Measurements from ENCODE around the gene TBX2. TPM values are rescaled to one million over a fixed set of nuclear protein-coding genes. Genes with fewer than 3 reads are reported as not detected.
A peak's percentile ranks its signal among the peaks of the same experiment; 100 is the strongest.

TBX2 gene
- total and polyA plus RNA-seq, 2 of the 13 experiments (the other 11 are each of a cell fraction or from before 2014, with no cell fraction given) = 2.8 to 15.3 TPM

DNA sequence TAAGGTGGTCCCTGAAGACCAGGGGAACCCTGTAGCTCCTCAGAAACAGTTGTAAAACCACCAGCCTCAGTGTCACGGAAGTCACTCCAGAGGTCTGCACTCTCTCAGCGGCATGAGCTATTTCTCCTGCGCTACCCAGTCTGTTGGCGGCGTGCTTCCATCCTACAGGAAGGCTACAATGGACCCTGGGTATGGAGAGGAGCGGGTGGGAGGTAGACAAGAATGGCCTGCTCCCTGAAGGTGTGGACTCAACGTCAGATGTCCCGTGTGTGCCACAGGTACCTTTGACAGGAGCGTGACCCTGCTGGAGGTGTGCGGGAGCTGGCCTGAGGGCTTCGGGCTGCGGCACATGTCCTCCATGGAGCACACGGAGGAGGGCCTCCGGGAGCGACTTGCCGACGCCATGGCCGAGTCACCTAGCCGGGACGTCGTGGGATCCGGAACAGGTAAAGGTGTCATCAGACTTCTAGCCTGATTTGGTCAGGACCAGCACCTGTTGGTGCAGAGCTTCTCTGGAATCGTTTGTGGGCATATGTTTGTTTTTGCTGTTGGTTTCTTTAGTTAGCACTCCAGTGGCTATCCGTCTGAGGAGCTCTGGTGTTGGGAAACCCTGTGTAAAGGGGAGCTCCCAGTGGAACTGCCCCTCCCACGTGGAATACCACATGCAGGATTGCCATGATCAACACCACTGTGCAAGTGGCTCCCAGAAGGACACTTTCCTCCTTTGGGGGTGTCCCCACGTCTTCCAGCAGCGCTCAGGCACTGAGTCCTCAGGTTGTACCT lies 31.4 kb upstream of the TBX2 start (continued):
- TF ChIP-seq ZNF775 (CRISPR knock-in tag; IDR thresholded peaks at IDR 0.05; ENCODE audit: borderline replicate concordance) (no peak), NPAS2 (CRISPR knock-in tag; IDR thresholded peaks at IDR 0.05; ENCODE audit: borderline replicate concordance) (no peak), PAWR (CRISPR knock-in tag; IDR thresholded peaks at IDR 0.05; ENCODE audit: borderline replicate concordance) (no peak), KDM3A (CRISPR knock-in tag; IDR thresholded peaks at IDR 0.05; ENCODE audit: low read depth) (peak; percentile 38; the same call in 1 of the 2 replicates), MATR3 (CRISPR knock-in tag; IDR thresholded peaks at IDR 0.05) (no peak), ZMYM4 (CRISPR knock-in tag; IDR thresholded peaks at IDR 0.05) (peak; percentile 24; the same call in 1 of the 2 replicates), ZNF333 (CRISPR knock-in tag; IDR thresholded peaks at IDR 0.05; ENCODE audit: borderline replicate concordance) (no peak), FOXK2 (IDR thresholded peaks at IDR 0.05) (no peak), ARID2 (CRISPR knock-in tag; IDR thresholded peaks at IDR 0.05; ENCODE audit: borderline replicate concordance) (no peak), HHEX (CRISPR knock-in tag; IDR thresholded peaks at IDR 0.05) (no peak), ZNF3 (CRISPR knock-in tag; IDR thresholded peaks at IDR 0.05) (no peak), RNF2 (conservative IDR thresholded peaks at IDR 0.05; ENCODE audit: low read depth) (no peak), TBL1XR1 (IDR thresholded peaks at IDR 0.05; ENCODE audit: borderline replicate concordance, low read length, partially characterized antibody) (no peak), ZNF782 (CRISPR knock-in tag; IDR thresholded peaks at IDR 0.05; ENCODE audit: borderline replicate concordance) (no peak), CHD2 (IDR thresholded peaks at IDR 0.05; ENCODE audit: low read depth, low read length) (no peak), ZNF264 (CRISPR knock-in tag; IDR thresholded peaks at IDR 0.05) (no peak), RXRA (CRISPR knock-in tag; IDR thresholded peaks at IDR 0.05) (no peak), CREM (IDR thresholded peaks at IDR 0.05) (no peak), CREM (CRISPR knock-in tag; IDR thresholded peaks at IDR 0.05) (no peak), SMYD3 (CRISPR knock-in tag; IDR thresholded peaks at IDR 0.05) (no peak), KLF12 (CRISPR knock-in tag; IDR thresholded peaks at IDR 0.05; ENCODE audit: borderline replicate concordance) (no peak), NFIC (IDR thresholded peaks at IDR 0.05; ENCODE audit: low read length) (no peak)
- TF ChIP-seq, protein P1, sequence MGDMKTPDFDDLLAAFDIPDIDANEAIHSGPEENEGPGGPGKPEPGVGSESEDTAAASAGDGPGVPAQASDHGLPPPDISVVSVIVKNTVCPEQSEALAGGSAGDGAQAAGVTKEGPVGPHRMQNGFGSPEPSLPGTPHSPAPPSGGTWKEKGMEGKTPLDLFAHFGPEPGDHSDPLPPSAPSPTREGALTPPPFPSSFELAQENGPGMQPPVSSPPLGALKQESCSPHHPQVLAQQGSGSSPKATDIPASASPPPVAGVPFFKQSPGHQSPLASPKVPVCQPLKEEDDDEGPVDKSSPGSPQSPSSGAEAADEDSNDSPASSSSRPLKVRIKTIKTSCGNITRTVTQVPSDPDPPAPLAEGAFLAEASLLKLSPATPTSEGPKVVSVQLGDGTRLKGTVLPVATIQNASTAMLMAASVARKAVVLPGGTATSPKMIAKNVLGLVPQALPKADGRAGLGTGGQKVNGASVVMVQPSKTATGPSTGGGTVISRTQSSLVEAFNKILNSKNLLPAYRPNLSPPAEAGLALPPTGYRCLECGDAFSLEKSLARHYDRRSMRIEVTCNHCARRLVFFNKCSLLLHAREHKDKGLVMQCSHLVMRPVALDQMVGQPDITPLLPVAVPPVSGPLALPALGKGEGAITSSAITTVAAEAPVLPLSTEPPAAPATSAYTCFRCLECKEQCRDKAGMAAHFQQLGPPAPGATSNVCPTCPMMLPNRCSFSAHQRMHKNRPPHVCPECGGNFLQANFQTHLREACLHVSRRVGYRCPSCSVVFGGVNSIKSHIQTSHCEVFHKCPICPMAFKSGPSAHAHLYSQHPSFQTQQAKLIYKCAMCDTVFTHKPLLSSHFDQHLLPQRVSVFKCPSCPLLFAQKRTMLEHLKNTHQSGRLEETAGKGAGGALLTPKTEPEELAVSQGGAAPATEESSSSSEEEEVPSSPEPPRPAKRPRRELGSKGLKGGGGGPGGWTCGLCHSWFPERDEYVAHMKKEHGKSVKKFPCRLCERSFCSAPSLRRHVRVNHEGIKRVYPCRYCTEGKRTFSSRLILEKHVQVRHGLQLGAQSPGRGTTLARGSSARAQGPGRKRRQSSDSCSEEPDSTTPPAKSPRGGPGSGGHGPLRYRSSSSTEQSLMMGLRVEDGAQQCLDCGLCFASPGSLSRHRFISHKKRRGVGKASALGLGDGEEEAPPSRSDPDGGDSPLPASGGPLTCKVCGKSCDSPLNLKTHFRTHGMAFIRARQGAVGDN (CRISPR knock-in tag; IDR thresholded peaks at IDR 0.05) = peak; percentile 69
- TF ChIP-seq, protein P2, sequence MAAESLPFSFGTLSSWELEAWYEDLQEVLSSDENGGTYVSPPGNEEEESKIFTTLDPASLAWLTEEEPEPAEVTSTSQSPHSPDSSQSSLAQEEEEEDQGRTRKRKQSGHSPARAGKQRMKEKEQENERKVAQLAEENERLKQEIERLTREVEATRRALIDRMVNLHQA (CRISPR knock-in tag; IDR thresholded peaks at IDR 0.05) = no peak
- TF ChIP-seq, protein P3, sequence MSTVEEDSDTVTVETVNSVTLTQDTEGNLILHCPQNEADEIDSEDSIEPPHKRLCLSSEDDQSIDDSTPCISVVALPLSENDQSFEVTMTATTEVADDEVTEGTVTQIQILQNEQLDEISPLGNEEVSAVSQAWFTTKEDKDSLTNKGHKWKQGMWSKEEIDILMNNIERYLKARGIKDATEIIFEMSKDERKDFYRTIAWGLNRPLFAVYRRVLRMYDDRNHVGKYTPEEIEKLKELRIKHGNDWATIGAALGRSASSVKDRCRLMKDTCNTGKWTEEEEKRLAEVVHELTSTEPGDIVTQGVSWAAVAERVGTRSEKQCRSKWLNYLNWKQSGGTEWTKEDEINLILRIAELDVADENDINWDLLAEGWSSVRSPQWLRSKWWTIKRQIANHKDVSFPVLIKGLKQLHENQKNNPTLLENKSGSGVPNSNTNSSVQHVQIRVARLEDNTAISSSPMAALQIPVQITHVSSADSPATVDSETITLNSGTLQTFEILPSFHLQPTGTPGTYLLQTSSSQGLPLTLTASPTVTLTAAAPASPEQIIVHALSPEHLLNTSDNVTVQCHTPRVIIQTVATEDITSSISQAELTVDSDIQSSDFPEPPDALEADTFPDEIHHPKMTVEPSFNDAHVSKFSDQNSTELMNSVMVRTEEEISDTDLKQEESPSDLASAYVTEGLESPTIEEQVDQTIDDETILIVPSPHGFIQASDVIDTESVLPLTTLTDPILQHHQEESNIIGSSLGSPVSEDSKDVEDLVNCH (CRISPR knock-in tag; IDR thresholded peaks at IDR 0.05) = 0 out of 2 replicates have a peak, but pooled peaks have one; percentile 39
- TF ChIP-seq, protein P4, sequence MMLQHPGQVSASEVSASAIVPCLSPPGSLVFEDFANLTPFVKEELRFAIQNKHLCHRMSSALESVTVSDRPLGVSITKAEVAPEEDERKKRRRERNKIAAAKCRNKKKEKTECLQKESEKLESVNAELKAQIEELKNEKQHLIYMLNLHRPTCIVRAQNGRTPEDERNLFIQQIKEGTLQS (CRISPR knock-in tag; IDR thresholded peaks at IDR 0.05) = no peak
